NCI-H510A (cell line): ENCODE data around the gene ECE2.
A peak's percentile ranks its signal among the peaks of the same experiment; 100 is the strongest.
"Not testable (repeated sequence)": the region's sequence is repeated elsewhere in the genome, so short reads cannot be mapped to it uniquely, and the experiment has no call there.

Experiments
- DNase-seq: peaks from one replicate; lab custom pipeline; 2025; lab: John Stamatoyannopoulos, UW

Gene ECE2

DNA sequence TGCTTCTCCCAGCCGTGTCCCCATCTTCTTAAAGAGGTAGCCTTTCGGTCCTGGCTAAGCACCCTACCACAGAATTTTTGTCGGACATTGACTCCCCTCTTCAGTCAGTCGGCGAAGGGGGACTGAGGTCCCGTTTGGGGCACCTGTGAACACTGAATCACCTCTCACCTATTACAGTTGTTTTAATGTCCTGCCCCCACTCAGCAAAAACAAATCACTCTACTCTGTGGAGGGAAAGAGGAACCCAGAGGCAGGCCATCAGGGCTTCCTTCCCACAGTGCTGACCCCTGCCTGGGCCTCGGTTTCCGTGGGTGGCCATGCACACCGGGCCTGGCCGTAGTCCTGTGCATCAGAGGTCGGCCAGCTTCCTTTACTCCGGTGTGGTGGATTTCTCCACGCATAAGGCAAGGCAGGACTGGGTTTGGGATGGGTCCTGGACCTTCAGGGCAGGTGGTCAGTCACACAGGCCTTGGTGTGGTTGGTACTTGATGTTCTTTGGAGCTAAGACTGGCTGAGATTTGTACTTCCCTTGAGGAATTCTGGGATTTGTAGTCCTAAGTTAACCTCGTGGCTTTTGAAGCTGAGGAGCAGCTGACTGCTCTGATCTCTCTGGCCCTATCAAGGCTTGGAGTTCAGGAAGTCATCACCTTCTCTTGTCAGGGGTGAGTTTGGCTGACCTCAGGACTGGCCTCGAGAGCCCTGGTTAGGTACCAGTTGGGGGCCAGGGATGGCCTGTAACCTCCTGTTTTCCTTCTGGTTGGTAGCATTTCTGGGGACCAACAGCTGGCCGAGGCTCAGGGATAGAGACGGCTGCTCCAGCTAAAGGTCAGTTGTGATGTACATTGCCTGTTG lies 61.0 kb downstream of the ECE2 start:
- DNase-seq, result peak; percentile 17

DNA sequence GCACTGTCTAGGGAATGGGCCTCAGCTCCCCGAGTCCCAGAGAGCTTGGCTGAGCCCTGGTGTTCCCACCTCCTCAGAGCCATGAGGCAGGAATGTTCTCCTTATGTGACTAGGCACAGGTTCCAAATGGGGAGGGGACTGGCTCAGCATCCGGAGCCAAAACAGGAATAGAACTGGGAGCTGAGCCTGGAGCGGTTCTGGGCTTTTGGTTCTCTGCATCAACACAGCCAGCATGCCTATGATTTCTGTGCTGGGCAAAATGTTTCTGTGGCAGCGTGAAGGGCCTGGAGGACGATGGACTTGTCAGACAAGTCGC lies 61.5 kb downstream of the ECE2 start, which contains the start of gene FAM131A:
Gene FAM131A, plus strand, starts transcription at position 202 of the 316 bp plus-strand sequence. Its CDS starts 31 bp downstream, at position 233.
- DNase-seq, result no peak

DNA sequence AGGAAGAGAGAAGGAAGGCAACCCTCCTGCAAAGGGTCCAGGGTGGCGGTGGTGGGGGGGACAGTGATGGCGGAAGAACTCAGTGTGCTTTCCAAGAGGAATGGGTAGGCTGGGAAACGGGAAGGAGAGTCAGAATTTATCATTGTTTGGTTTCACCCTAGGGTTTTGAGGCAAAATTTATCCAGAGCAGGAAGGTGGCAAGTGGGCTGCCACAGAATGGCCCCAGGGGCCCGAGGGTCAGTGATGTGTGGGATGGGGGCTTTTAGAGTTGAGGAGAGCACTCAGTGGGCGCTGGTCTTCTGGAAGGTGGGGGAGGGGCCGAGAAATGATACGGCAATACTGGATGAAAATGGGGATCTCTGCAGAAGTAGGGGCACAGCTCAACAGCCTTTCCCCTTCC lies 62.2 kb downstream of the ECE2 start:
- DNase-seq, result no peak

DNA sequence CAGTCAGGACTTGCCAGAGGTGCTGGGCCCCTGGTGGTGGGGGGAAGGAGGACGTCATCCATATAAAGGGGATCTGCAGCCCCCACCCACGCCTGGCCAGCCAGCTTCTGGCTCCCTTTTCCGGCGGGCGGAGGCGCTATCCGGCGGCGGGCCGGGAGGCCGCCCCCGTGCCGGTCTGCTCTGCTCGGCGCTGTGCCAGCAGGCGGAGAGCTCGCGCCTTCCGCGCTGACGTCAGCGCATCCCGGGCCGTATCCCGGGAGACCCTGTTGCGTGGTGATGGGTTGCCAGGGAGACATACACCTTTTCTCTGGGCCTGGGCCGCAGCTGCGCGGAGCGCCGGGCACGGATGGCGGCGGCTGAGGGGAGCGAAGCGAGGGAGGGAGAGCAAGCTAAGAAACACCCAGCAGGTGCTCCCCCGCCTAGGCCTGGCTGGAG lies 62.7 kb downstream of the ECE2 start:
- peak; percentile 91 for DNase-seq

DNA sequence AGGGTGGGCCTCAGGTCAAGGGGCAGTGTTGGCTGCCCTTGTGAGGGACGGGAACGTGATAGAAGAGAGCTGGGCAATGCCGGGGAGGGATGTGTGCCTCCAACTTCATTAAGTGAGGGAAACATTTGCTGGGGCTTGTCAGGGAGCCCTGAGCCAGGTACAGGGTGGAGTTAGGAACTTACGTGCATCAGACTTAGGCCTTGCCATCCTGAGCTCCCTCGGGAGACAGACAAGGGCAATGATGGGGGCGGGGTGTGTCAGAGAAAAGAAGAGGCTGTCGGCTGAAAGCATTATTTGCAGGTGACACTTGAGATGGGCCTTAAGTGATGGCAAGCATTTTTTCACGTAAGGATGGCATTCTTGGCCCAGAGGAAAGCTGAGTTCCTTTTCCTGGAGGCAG lies 63.2 kb downstream of the ECE2 start:
- peak; percentile 36 for DNase-seq

DNA sequence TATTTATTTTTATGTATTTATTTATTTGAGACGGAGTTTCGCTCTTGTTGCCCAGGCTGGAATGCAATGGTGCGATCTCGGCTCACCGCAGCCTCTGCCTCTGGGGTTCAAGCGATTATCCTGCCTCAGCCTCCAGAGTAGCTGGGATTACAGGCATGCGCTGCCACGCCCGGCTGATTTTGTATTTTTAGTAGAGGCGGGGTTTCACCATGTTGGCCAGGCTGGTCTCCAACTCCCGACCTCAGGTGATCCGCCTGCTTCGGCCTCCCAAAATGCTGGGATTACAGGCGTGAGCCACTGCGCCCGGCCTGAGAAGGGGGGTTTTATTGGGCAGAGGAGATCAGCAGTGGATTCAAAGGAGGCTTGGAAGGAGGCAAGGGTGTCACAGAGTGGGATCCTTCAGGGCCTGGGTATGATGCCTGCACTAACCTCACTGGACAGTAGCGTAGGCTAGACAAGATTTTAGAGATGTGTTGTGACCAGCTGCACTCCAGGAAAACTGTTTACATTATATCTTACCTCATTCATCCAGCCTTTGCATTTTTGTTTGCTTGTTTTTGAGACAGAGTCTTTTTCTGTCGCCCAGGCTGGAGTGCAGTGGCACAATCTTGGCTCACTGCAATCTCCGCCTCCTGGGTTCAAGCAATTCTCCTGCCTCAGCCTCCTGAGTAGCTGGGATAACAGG lies 63.8 kb downstream of the ECE2 start:
- not testable (repeated sequence) for DNase-seq

DNA sequence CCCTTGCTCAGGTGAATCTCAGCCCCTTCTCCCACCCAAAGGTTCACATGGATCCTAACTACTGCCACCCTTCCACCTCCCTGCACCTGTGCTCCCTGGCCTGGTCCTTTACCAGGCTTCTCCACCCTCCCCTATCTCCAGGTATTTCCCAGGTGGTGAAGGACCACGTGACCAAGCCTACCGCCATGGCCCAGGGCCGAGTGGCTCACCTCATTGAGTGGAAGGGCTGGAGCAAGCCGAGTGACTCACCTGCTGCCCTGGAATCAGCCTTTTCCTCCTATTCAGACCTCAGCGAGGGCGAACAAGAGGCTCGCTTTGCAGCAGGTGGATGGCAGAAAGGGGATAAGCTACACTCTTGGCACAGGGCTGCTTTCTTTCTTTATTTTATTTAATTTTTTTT lies 66.1 kb downstream of the ECE2 start:
- DNase-seq, result peak; percentile 82
